Measurements from ENCODE around the gene CDC7. TPM values are rescaled to one million over a fixed set of nuclear protein-coding genes. Genes with fewer than 3 reads are reported as not detected.

The CDC7 gene
- total and polyA plus RNA-seq, 9 of the 15 experiments (the other 6 are each of a cell fraction or from before 2014, with no cell fraction given), result 22.3 to 66.8 (median 44.2) TPM

DNA sequence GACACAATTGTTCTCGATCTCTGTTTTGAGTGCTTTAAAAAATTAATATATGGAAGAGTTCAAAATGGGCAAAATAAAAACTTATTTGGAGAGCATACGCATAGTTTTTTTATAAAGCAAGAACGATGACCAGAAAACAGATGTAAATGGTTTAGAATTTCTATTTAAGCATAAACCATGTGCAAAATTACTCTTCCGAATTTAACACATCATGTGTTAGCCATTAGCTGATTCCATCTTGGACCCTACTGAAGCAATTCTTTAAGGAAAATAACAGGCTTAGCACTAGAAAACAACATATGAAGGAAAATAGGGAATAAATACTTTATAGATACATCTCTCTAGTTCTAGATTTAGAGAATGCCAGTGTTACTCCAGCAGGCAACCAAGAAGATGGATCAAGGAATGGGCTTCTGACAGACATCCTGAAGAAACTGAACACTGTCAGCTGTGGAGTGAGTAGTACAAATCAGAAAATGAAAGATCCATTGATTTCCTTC is 26.7 kb downstream of the CDC7 start:
- ChIA-PET POLR2A (interaction anchor here (0.5 kb wide), 1 partner anchor 886 kb away, joined by 3 read pairs; no protein-coding TSS in a partner anchor), CTCF (ENCODE audit: low intra/inter-chr PET ratio) (no interaction called here)
- intact Hi-C loops (cut with micrococcal nuclease), result loop anchor here (10.0 kb wide), 1 partner anchor 767 kb away; the partner anchor contains the start of genes GLMN and RPAP2
- no peaks in the 10 kb centered on the region for H4K20me1 ChIP-seq (replicated peaks; ENCODE audit: control insufficient read depth, insufficient read depth, low read length)
- no peak overlapping the region for H2AFZ ChIP-seq (ENCODE audit: low read depth, low read length)
- H3K4me3 ChIP-seq, result no peak overlapping the region
- no peak for FAIRE-seq
- H3K27me3 ChIP-seq (ENCODE audit: control insufficient read depth in 2 of 2, insufficient read depth in 2 of 2, low read length in 2 of 2), result no peaks in the 10 kb centered on the region
- in situ Hi-C loops (cut with MboI), result loop anchor here (25.0 kb wide), 1 partner anchor 1085 kb away; no protein-coding TSS in a partner anchor
- no peak overlapping the region for H3K4me2 ChIP-seq (ENCODE audit: insufficient read depth, low read length)
- H3K9ac ChIP-seq (ENCODE audit: insufficient read depth in 1 of 2, low read depth in 2 of 2, low read length in 2 of 2), result no peak overlapping the region
- no peak for DNase-seq (ENCODE audit: extremely low read depth in 1 of 4, low spot score in 3 of 4)
- no peaks in the 10 kb centered on the region for H3K9me3 ChIP-seq (replicated peaks; ENCODE audit: control insufficient read depth, insufficient read depth, low read depth, low read length)
- peaks cover 31% of the 10 kb centered on the region; the same call in 1 of the 3 replicates for H3K36me3 ChIP-seq (ENCODE audit: control insufficient read depth, insufficient read depth, low read length)
- no peaks in the 10 kb centered on the region for H3K79me2 ChIP-seq (ENCODE audit: control insufficient read depth, insufficient read depth, low read length)
- TF ChIP-seq, protein P1, sequence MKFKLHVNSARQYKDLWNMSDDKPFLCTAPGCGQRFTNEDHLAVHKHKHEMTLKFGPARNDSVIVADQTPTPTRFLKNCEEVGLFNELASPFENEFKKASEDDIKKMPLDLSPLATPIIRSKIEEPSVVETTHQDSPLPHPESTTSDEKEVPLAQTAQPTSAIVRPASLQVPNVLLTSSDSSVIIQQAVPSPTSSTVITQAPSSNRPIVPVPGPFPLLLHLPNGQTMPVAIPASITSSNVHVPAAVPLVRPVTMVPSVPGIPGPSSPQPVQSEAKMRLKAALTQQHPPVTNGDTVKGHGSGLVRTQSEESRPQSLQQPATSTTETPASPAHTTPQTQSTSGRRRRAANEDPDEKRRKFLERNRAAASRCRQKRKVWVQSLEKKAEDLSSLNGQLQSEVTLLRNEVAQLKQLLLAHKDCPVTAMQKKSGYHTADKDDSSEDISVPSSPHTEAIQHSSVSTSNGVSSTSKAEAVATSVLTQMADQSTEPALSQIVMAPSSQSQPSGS (CRISPR knock-in tag; IDR thresholded peaks at IDR 0.05), result no peak
- no peak for TF ChIP-seq ZKSCAN8 (CRISPR knock-in tag; IDR thresholded peaks at IDR 0.05)
- TF ChIP-seq ZNF57 (CRISPR knock-in tag; IDR thresholded peaks at IDR 0.05), result no peak
- no peak for TF ChIP-seq ZNF589 (CRISPR knock-in tag; IDR thresholded peaks at IDR 0.05; ENCODE audit: low read depth)
- no peak for TF ChIP-seq STAG1 (CRISPR knock-in tag; IDR thresholded peaks at IDR 0.05; ENCODE audit: borderline replicate concordance)
- TF ChIP-seq, protein P2, sequence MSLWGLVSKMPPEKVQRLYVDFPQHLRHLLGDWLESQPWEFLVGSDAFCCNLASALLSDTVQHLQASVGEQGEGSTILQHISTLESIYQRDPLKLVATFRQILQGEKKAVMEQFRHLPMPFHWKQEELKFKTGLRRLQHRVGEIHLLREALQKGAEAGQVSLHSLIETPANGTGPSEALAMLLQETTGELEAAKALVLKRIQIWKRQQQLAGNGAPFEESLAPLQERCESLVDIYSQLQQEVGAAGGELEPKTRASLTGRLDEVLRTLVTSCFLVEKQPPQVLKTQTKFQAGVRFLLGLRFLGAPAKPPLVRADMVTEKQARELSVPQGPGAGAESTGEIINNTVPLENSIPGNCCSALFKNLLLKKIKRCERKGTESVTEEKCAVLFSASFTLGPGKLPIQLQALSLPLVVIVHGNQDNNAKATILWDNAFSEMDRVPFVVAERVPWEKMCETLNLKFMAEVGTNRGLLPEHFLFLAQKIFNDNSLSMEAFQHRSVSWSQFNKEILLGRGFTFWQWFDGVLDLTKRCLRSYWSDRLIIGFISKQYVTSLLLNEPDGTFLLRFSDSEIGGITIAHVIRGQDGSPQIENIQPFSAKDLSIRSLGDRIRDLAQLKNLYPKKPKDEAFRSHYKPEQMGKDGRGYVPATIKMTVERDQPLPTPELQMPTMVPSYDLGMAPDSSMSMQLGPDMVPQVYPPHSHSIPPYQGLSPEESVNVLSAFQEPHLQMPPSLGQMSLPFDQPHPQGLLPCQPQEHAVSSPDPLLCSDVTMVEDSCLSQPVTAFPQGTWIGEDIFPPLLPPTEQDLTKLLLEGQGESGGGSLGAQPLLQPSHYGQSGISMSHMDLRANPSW (CRISPR knock-in tag; IDR thresholded peaks at IDR 0.05), result no peak
- TF ChIP-seq, protein P3, sequence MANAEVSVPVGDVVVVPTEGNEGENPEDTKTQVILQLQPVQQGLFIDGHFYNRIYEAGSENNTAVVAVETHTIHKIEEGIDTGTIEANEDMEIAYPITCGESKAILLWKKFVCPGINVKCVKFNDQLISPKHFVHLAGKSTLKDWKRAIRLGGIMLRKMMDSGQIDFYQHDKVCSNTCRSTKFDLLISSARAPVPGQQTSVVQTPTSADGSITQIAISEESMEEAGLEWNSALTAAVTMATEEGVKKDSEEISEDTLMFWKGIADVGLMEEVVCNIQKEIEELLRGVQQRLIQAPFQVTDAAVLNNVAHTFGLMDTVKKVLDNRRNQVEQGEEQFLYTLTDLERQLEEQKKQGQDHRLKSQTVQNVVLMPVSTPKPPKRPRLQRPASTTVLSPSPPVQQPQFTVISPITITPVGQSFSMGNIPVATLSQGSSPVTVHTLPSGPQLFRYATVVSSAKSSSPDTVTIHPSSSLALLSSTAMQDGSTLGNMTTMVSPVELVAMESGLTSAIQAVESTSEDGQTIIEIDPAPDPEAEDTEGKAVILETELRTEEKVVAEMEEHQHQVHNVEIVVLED (CRISPR knock-in tag; IDR thresholded peaks at IDR 0.05), result no peak
- TF ChIP-seq FOS (IDR thresholded peaks at IDR 0.05; ENCODE audit: extremely low read depth, insufficient read length), result no peak
- no peak for TF ChIP-seq SMARCB1 (IDR thresholded peaks at IDR 0.05; ENCODE audit: insufficient read length, low read depth)
- H3K4me1 ChIP-seq (replicated peaks in 1 of 2; ENCODE audit: control insufficient read depth in 2 of 2, insufficient read depth in 2 of 2, low read length in 2 of 2), result no peaks in the 10 kb centered on the region
- ATAC-seq, result no peak
- no peaks in the 10 kb centered on the region for H3K9me1 ChIP-seq (ENCODE audit: control insufficient read depth, insufficient read depth, low read length)
- no peak overlapping the region for H3K27ac ChIP-seq (ENCODE audit: extremely low read depth, low read depth, low read length)
- WGBS (ENCODE audit: insufficient coverage, low coverage, missing lambda C conversion rate), result 96% methylated on average over 4 of the region's 4 CpGs
- BruUV-seq (replicated peaks), result no TSS peak
